GM20000 (cell line): ENCODE data around the gene CCDC82.

Source experiments
- DNase-seq: peaks from one replicate; pipeline ENCODE4 v3.0.0; 2012; ENCODE audit warnings: low spot score
- TF ChIP-seq, protein P1 (sequence below): IDR thresholded peaks from 2 replicates; pipeline ENCODE4 v1.5.1; 2012; ENCODE audit warnings: mild to moderate bottlenecking, control low read depth; ENCODE audit errors: extremely low read depth, missing control alignments

Gene CCDC82

GRCh38 chr11:96326959-96327358, 62.8 kb downstream of the CCDC82 start:
- no peak for DNase-seq
- TF ChIP-seq, protein P1, sequence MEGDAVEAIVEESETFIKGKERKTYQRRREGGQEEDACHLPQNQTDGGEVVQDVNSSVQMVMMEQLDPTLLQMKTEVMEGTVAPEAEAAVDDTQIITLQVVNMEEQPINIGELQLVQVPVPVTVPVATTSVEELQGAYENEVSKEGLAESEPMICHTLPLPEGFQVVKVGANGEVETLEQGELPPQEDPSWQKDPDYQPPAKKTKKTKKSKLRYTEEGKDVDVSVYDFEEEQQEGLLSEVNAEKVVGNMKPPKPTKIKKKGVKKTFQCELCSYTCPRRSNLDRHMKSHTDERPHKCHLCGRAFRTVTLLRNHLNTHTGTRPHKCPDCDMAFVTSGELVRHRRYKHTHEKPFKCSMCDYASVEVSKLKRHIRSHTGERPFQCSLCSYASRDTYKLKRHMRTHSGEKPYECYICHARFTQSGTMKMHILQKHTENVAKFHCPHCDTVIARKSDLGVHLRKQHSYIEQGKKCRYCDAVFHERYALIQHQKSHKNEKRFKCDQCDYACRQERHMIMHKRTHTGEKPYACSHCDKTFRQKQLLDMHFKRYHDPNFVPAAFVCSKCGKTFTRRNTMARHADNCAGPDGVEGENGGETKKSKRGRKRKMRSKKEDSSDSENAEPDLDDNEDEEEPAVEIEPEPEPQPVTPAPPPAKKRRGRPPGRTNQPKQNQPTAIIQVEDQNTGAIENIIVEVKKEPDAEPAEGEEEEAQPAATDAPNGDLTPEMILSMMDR = no peak

- TF ChIP-seq, protein P1 = no peak
- DNase-seq = no peak
Measured at GRCh38 chr11:96324912-96325311, 64.8 kb downstream of the CCDC82 start.

- TF ChIP-seq, protein P1 = no peak
- no peak for DNase-seq
Measured at GRCh38 chr11:96323642-96323985, 66.1 kb downstream of the CCDC82 start.

DNA sequence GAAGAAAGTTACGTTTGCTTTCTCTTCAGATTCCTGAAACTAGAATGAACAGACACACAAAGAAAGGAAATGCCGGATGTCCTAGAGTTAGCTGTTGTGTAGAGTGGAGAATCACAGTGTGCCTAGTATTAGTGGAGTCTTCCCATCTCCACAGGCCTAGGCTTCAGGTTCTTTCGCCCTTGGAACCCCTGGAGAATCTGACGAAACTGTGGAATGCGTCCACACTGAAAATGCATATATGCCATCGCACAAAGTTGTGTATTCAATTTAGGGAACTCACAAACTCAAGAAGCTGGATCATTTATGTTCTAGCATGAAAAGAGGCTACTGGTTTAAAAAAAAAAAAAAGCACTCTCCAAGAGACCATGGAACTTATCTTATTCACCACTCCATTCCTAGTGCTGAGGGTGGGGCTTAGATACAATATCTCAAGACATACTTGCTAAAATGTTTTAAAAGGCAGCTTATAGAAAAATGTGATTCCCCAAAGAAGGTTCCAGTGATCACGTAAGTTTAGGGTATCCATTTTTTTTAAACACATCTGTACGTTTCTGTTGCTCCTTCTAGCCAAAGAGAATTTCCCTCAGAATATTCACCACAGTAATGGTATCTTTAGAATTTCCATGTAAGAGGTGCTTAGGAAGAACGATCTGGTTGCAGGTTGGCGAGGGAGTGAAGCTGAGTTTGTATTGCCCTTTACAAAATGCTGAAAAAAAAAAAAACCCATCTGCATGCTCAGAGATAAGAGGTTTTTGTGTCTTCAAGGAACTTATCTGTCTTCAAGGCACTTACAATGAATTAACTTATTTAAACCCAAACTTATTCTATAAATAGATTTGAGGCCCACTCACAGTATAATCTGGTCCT, 66.7 kb downstream of the CCDC82 start:
- DNase-seq = no peak
- TF ChIP-seq, protein P1 = no peak

DNA sequence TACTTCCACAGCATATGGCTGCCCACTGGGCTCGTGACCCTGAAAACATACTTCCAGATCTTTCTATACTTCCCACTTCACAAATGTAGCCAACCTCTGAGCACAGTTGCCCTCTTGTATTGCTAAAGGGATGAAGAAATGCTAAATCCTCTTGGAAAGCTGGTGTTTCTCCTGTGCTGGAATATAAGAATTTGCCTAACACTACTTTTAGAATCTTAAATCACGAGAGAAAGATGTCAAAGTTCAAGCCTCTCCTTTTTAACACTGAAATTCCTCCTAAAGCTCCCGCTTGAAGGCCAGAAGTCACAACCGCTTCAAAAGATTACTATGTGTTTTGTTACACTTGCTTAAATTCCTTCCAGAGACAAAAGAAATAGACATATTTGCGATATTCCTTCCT, 68.6 kb downstream of the CCDC82 start:
- no peak for DNase-seq
- TF ChIP-seq, protein P1 = no peak

- TF ChIP-seq, protein P1 = no peak
Measured at GRCh38 chr11:96319898-96320656, 69.6 kb downstream of the CCDC82 start.

GRCh38 chr11:96318850-96319249, 70.9 kb downstream of the CCDC82 start:
- no peak for DNase-seq
- TF ChIP-seq, protein P1 = no peak

More at GRCh38 chr11:96319898-96320656, 69.6 kb downstream of the CCDC82 start:
- DNase-seq = no peak
